GM23338 (cell line): ENCODE data around the gene LRRC28.

ENCODE experiments used
- EZH2 ChIP-seq: fragments of 200-600 bp; sonication (generic); IDR thresholded peaks from one replicate; pipeline ENCODE4 v1.8.0; 2017; ENCODE audit warnings: antibody characterized with exemption, mild to moderate bottlenecking, low read depth; ENCODE audit not compliant: unreplicated experiment
- EZH2phosphoT487 ChIP-seq: fragments of 200-600 bp; sonication (generic); IDR thresholded peaks from one replicate; pipeline ENCODE4 v1.8.1; 2018; ENCODE audit warnings: antibody characterized with exemption; ENCODE audit not compliant: unreplicated experiment
- POLR2AphosphoS5 ChIP-seq: IDR thresholded peaks from 2 replicates; pipeline ENCODE4 v1.6.1; 2016; ENCODE audit warnings: antibody characterized with exemption, low read depth
- REST ChIP-seq: IDR thresholded peaks from one replicate; pipeline ENCODE4 v1.6.1; 2018; ENCODE audit warnings: antibody characterized with exemption; ENCODE audit not compliant: unreplicated experiment
- TF ChIP-seq, protein P1 (sequence below), 2 experiments: fragments of 200-600 bp in 1 of 2; sonication (generic) in 1 of 2; conservative IDR thresholded peaks; 2 replicates each; pipeline versions ENCODE4 v1.5.1 to v1.6.1; 2016 to 2017; ENCODE audit warnings: antibody characterized with exemption in 2 of 2, low read depth in 2 of 2, mild to moderate bottlenecking in 2 of 2, moderate library complexity in 1 of 2

DNA sequence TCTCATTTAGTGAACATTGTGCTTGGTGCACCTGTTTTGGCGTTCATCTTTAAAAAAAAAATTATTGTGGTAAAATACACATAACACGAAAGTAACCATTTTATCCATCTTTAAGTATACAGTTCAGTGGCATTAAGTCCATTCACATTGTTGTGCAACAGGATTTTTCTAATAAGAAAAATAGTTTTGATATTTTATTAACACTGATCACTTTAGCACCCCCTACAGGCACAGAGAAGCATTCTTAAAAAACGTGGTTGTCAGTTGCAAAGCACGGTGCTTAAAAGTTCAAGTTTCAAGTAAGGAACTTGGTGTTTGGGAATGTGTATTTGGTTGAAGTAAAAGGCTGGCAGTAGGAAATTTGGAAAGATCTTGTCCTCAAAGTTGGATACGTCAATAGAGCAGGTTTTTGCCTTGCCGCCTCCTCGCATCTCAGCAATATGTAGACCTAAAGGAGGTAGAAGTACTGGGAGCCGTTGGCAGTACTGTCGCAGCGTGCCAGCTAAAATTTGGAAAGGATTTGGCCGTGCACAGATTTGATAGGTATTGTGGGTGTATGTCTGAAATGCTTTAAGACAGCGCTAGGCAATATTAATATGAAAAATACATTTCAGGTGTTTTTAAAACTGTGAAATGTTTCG is 110.4 kb downstream of the LRRC28 start:
- no peak for TF ChIP-seq REST
- TF ChIP-seq EZH2, result no peak
- TF ChIP-seq, protein P1, sequence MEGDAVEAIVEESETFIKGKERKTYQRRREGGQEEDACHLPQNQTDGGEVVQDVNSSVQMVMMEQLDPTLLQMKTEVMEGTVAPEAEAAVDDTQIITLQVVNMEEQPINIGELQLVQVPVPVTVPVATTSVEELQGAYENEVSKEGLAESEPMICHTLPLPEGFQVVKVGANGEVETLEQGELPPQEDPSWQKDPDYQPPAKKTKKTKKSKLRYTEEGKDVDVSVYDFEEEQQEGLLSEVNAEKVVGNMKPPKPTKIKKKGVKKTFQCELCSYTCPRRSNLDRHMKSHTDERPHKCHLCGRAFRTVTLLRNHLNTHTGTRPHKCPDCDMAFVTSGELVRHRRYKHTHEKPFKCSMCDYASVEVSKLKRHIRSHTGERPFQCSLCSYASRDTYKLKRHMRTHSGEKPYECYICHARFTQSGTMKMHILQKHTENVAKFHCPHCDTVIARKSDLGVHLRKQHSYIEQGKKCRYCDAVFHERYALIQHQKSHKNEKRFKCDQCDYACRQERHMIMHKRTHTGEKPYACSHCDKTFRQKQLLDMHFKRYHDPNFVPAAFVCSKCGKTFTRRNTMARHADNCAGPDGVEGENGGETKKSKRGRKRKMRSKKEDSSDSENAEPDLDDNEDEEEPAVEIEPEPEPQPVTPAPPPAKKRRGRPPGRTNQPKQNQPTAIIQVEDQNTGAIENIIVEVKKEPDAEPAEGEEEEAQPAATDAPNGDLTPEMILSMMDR (conservative IDR thresholded peaks at IDR 0.05; ENCODE audit: low read depth in 2 of 2), result peak; percentile 55 to 89
- TF ChIP-seq POLR2AphosphoS5, result no peak
- TF ChIP-seq EZH2phosphoT487, result no peak
